ENCODE results near the gene CNST.

DNA sequence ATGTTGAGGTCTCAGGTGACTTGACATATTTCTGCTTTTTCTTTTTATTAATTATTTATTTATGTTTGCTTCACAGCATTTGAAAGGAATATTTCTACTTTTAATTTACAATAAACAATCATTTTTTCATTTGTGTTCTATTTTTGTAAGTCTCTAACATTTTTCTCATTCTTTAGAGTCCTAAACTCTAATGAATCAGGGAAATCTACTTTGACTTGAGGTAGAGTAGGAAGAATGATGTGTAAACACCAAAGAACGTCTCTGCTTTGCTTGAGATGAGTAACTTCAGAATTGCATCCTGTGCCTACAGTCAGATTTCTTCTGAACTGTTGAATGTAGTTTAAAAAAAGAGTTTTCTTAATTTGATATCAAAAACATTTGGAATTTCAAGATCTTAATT lies 65.2 kb downstream of the CNST start:
- TF ChIP-seq EZH2phosphoT487 (IDR thresholded peaks at IDR 0.05) (no peak), CTCF (IDR thresholded peaks at IDR 0.05) (no peak), EZH2 (IDR thresholded peaks at IDR 0.05) (no peak)

All from neural progenitor cell (in vitro differentiated cells).